Panc1 (cell line): ENCODE data around the gene PNLIPRP3. TPM values are rescaled to one million over a fixed set of nuclear protein-coding genes. Genes with fewer than 3 reads are reported as not detected.

ENCODE experiments used
- ATAC-seq: fragments of 200-7000 bp; cut with Tn5 transposase; 2 replicates; pipeline ENCODE4 v1.9.1; 2020; ENCODE audit warnings: mild to moderate bottlenecking, moderate library complexity
- BruUV-seq: library from RNA; stranded (reverse); fragments of 400-500 nt; replicated peaks from 2 replicates; lab custom pipeline; 2021; lab: Mats Ljungman, UMichigan
- CTCF ChIA-PET: fragments of 300-600 bp; sonication (Branson Sonifier 250); formaldehyde crosslinking; loops from one replicate; lab custom pipeline; 2022; ENCODE audit warnings: antibody characterized with exemption; lab: Charles Lee
- POLR2A ChIA-PET: fragments of 300-600 bp; sonication (Branson Sonifier 250); formaldehyde crosslinking; loops from one replicate; lab custom pipeline; 2022; ENCODE audit warnings: antibody characterized with exemption; lab: Charles Lee
- DNase-seq: peaks from one replicate; pipeline ENCODE4 v3.0.0-alpha.2; 2010; ENCODE audit warnings: low read depth, low spot score
- H3K27ac ChIP-seq: 2 replicates; pipeline ENCODE4 v1.5.1; 2011; ENCODE audit warnings: mild to moderate bottlenecking, low read length, inconsistent platforms
- H3K27me3 ChIP-seq: fragments of 200-500 bp; sonication (Bioruptor generic); 2 replicates; pipeline ENCODE4 v1.6.0; 2014; ENCODE audit warnings: low read length, inconsistent platforms; ENCODE audit not compliant: control insufficient read depth, insufficient read depth
- H3K36me3 ChIP-seq: fragments of 200-500 bp; sonication (Bioruptor generic); 2 replicates; pipeline ENCODE4 v1.5.1; 2014; ENCODE audit warnings: inconsistent platforms, mild to moderate bottlenecking, low read length, moderate library complexity; ENCODE audit not compliant: control insufficient read depth, insufficient read depth
- H3K4me1 ChIP-seq: 2 replicates; pipeline ENCODE4 v1.5.1; 2011; ENCODE audit warnings: inconsistent platforms, mild to moderate bottlenecking, low read length, moderate library complexity; ENCODE audit not compliant: control insufficient read depth, insufficient read depth
- H3K4me3 ChIP-seq, 2 experiments: 2 replicates each; pipeline ENCODE4 v1.5.1; 2011 to 2012; ENCODE audit warnings: low read depth in 2 of 2, low read length in 2 of 2, mild to moderate bottlenecking in 2 of 2, inconsistent platforms in 1 of 2, moderate library complexity in 1 of 2
- H3K9me3 ChIP-seq: fragments of 200-500 bp; sonication (Bioruptor generic); 2 replicates; pipeline ENCODE4 v1.5.1; 2014; ENCODE audit warnings: low read depth, mild to moderate bottlenecking, inconsistent platforms, low read length, moderate library complexity; ENCODE audit not compliant: control insufficient read depth, insufficient read depth
- POLR2AphosphoS5 ChIP-seq: IDR thresholded peaks from 2 replicates; pipeline ENCODE4 v1.6.1; 2012; ENCODE audit warnings: mild to moderate bottlenecking, low read depth, low read length, moderate library complexity
- SIN3A ChIP-seq: IDR thresholded peaks from 2 replicates; pipeline ENCODE4 v1.6.1; 2012; ENCODE audit warnings: low read depth, mild to moderate bottlenecking, low read length, moderate library complexity, borderline replicate concordance; ENCODE audit not compliant: insufficient read depth
- TCF7L2 ChIP-seq: IDR thresholded peaks from 2 replicates; pipeline ENCODE4 v1.6.1; 2011; ENCODE audit warnings: mild to moderate bottlenecking, low read depth, low read length, inconsistent platforms
- in situ Hi-C: cut with HindIII; loops from 2 replicates; pipeline ENCODE4 v1.10.0; 2016; ENCODE audit warnings: low sequenced_read_pairs, low pct_unique_long_range_greater_than_20kb
- intact Hi-C: fragments of 100-400 bp; cut with micrococcal nuclease; formaldehyde crosslinking; loops from one replicate; pipeline ENCODE4 v1.10.0; 2022; ENCODE audit not compliant: unreplicated experiment
- total RNA-seq: library from RNA; stranded (reverse); gene quantifications from one replicate; pipeline ENCODE4 v1.2.1, GENCODE V29; 2021; ENCODE audit not compliant: unreplicated experiment
- TF ChIP-seq, protein P1 (sequence below), 2 experiments: IDR thresholded peaks; 2 replicates each; pipeline ENCODE4 v1.6.1; 2011 to 2012; ENCODE audit warnings: low read depth in 2 of 2, control low read depth in 1 of 2, low read length in 1 of 2, mild to moderate bottlenecking in 1 of 2, moderate library complexity in 1 of 2; ENCODE audit not compliant: insufficient read depth in 1 of 2
- TF ChIP-seq, protein P2 (sequence below): fragments of 450-650 bp; IDR thresholded peaks from 2 replicates; pipeline ENCODE4 v1.5.1; 2017; ENCODE audit warnings: mild to moderate bottlenecking

Gene PNLIPRP3
- total RNA-seq, 1 experiment from 2014 or later = not detected

GRCh38 chr10:116472891-116473290 is 45.2 kb downstream of the PNLIPRP3 start:
- H3K4me1 ChIP-seq = no peaks in the 10 kb centered on the region
- DNase-seq = no peak
- intact Hi-C loops (loop anchor here (10.0 kb wide), 1 partner anchor 702 kb away; no protein-coding TSS in a partner anchor), in situ Hi-C loops (no loop called here)
- peaks cover 2% of the 10 kb centered on the region for H3K27me3 ChIP-seq
- no peak overlapping the region for H3K27ac ChIP-seq
- no peak for ATAC-seq
- TF ChIP-seq, protein P1, sequence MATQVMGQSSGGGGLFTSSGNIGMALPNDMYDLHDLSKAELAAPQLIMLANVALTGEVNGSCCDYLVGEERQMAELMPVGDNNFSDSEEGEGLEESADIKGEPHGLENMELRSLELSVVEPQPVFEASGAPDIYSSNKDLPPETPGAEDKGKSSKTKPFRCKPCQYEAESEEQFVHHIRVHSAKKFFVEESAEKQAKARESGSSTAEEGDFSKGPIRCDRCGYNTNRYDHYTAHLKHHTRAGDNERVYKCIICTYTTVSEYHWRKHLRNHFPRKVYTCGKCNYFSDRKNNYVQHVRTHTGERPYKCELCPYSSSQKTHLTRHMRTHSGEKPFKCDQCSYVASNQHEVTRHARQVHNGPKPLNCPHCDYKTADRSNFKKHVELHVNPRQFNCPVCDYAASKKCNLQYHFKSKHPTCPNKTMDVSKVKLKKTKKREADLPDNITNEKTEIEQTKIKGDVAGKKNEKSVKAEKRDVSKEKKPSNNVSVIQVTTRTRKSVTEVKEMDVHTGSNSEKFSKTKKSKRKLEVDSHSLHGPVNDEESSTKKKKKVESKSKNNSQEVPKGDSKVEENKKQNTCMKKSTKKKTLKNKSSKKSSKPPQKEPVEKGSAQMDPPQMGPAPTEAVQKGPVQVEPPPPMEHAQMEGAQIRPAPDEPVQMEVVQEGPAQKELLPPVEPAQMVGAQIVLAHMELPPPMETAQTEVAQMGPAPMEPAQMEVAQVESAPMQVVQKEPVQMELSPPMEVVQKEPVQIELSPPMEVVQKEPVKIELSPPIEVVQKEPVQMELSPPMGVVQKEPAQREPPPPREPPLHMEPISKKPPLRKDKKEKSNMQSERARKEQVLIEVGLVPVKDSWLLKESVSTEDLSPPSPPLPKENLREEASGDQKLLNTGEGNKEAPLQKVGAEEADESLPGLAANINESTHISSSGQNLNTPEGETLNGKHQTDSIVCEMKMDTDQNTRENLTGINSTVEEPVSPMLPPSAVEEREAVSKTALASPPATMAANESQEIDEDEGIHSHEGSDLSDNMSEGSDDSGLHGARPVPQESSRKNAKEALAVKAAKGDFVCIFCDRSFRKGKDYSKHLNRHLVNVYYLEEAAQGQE (IDR thresholded peaks at IDR 0.05; ENCODE audit: insufficient read depth in 1 of 2, low read depth in 2 of 2, low read length in 1 of 2) = no peak
- TF ChIP-seq POLR2AphosphoS5 (no peak), SIN3A (no peak), TCF7L2 (no peak)
- TF ChIP-seq, protein P2, sequence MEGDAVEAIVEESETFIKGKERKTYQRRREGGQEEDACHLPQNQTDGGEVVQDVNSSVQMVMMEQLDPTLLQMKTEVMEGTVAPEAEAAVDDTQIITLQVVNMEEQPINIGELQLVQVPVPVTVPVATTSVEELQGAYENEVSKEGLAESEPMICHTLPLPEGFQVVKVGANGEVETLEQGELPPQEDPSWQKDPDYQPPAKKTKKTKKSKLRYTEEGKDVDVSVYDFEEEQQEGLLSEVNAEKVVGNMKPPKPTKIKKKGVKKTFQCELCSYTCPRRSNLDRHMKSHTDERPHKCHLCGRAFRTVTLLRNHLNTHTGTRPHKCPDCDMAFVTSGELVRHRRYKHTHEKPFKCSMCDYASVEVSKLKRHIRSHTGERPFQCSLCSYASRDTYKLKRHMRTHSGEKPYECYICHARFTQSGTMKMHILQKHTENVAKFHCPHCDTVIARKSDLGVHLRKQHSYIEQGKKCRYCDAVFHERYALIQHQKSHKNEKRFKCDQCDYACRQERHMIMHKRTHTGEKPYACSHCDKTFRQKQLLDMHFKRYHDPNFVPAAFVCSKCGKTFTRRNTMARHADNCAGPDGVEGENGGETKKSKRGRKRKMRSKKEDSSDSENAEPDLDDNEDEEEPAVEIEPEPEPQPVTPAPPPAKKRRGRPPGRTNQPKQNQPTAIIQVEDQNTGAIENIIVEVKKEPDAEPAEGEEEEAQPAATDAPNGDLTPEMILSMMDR = no peak
- CTCF ChIA-PET = no interaction called here
- H3K9me3 ChIP-seq = no peaks in the 10 kb centered on the region
- POLR2A ChIA-PET = no interaction called here
- no peak overlapping the region for H3K4me3 ChIP-seq
- BruUV-seq = no TSS peak
- no peaks in the 10 kb centered on the region for H3K36me3 ChIP-seq

GRCh38 chr10:116475866-116476265 is 48.2 kb downstream of the PNLIPRP3 start:
- Histone ChIP-seq H3K4me1 (no peaks in the 10 kb centered on the region), H3K27me3 (peaks cover 2% of the 10 kb centered on the region), H3K27ac (no peak overlapping the region), H3K36me3 (no peaks in the 10 kb centered on the region), H3K4me3 (no peak overlapping the region), H3K9me3 (no peaks in the 10 kb centered on the region)
- no TSS peak for BruUV-seq
- intact Hi-C loops (loop anchor here (10.0 kb wide), 1 partner anchor 699 kb away; no protein-coding TSS in a partner anchor), in situ Hi-C loops (no loop called here)
- DNase-seq (no peak), ATAC-seq (no peak)
- POLR2A ChIA-PET = no interaction called here
- TF ChIP-seq TCF7L2 = no peak
- TF ChIP-seq, protein P1 (IDR thresholded peaks at IDR 0.05; ENCODE audit: insufficient read depth in 1 of 2, low read depth in 2 of 2, low read length in 1 of 2) = no peak
- TF ChIP-seq, protein P2 = no peak
- TF ChIP-seq SIN3A = no peak
- no peak for TF ChIP-seq POLR2AphosphoS5
- CTCF ChIA-PET = no interaction called here
